K562 (cell line): ENCODE results near the gene LCLAT1.

ENCODE experiments used
- ARID4B ChIP-seq: sonication (generic); formaldehyde crosslinking; IDR thresholded peaks from 2 replicates; pipeline ENCODE4 v1.8.0; 2022; ENCODE audit warnings: mild to moderate bottlenecking, missing genetic modification reagents
- CTCF ChIP-seq, 3 experiments: IDR thresholded peaks in 2 of 3; conservative IDR thresholded peaks in 1 of 3; 2 replicates each; pipeline ENCODE4 v1.5.1; 2011 to 2012; ENCODE audit warnings: low read length in 3 of 3, mild to moderate bottlenecking in 3 of 3, control low read depth in 2 of 3, improper control_type of control experiment in 1 of 3, inconsistent platforms in 1 of 3, low read depth in 1 of 3, mixed read lengths in 1 of 3, moderate library complexity in 1 of 3; ENCODE audit not compliant: insufficient read depth in 2 of 3
- ELF4 ChIP-seq: fragments of 450-650 bp; formaldehyde crosslinking; IDR thresholded peaks from 2 replicates; pipeline ENCODE4 v1.4.0; 2022; ENCODE audit warnings: missing genetic modification characterization
- EP300 ChIP-seq: IDR thresholded peaks from 2 replicates; pipeline ENCODE4 v1.6.1; 2012; ENCODE audit warnings: low read length, improper control_type of control experiment
- HDAC2 ChIP-seq: fragments of 450-650 bp; IDR thresholded peaks from 2 replicates; pipeline ENCODE4 v1.6.1; 2016; ENCODE audit warnings: mild to moderate bottlenecking
- HDAC6 ChIP-seq: IDR thresholded peaks from 2 replicates; pipeline ENCODE4 v1.6.1; 2012; ENCODE audit warnings: low read depth, mild to moderate bottlenecking, control low read depth, inconsistent platforms, low read length, moderate library complexity
- JUN ChIP-seq, 2 experiments: sonication (generic) in 1 of 2; formaldehyde crosslinking in 1 of 2; IDR thresholded peaks; 2 replicates each; pipeline versions ENCODE4 v1.6.1 to v1.8.0; 2012 to 2022; ENCODE audit warnings: borderline replicate concordance in 2 of 2, mild to moderate bottlenecking in 2 of 2, improper control_type of control experiment in 1 of 2, low read depth in 1 of 2, low read length in 1 of 2, missing genetic modification reagents in 1 of 2
- POLR2A ChIP-seq: fragments of 450-650 bp; conservative IDR thresholded peaks from 2 replicates; pipeline ENCODE4 v1.6.1; 2016
- RFX1 ChIP-seq: fragments of 450-650 bp; IDR thresholded peaks from 2 replicates; pipeline ENCODE4 v1.6.1; 2016; ENCODE audit warnings: mild to moderate bottlenecking, moderate library complexity
- ZBTB33 ChIP-seq: sonication (generic); formaldehyde crosslinking; IDR thresholded peaks from 2 replicates; pipeline ENCODE4 v1.8.1; 2023; ENCODE audit warnings: mild to moderate bottlenecking, missing genetic modification reagents

- TF ChIP-seq ZBTB33 (CRISPR knock-in tag) (no peak), HDAC6 (no peak), ELF4 (CRISPR knock-in tag) (no peak), POLR2A (no peak), RFX1 (no peak), JUN (IDR thresholded peaks at IDR 0.05; ENCODE audit: borderline replicate concordance, low read depth, low read length) (no peak), JUN (CRISPR knock-in tag; IDR thresholded peaks at IDR 0.05; ENCODE audit: borderline replicate concordance) (no peak), CTCF (IDR thresholded peaks at IDR 0.05 in 2 of 3, conservative IDR thresholded peaks at IDR 0.05 in 1 of 3; ENCODE audit: insufficient read depth in 2 of 3, low read depth in 1 of 3, low read length in 3 of 3) (no peak), ARID4B (CRISPR knock-in tag) (no peak), HDAC2 (no peak), EP300 (no peak)
These were observed 1.8 kb downstream of the LCLAT1 start for GRCh38 chr2:30448866-30449265.
